ENCODE data around the gene ALDOB. TPM values are rescaled to one million over a fixed set of nuclear protein-coding genes. Genes with fewer than 3 reads are reported as not detected.

ALDOB gene
- total RNA-seq, 2 donors from 2014 or later = not detected

GRCh38 chr9:101415578-101415977, 20.0 kb downstream of the ALDOB start:
- Histone ChIP-seq H3K36me3 (peaks cover 3% of the 10 kb centered on the region), H3K9me3 (peaks cover 66% of the 10 kb centered on the region), H3K27ac (no peak overlapping the region), H3K4me1 (ENCODE audit: control insufficient read depth in 1 of 2, low read depth in 2 of 2) (no peaks in the 10 kb centered on the region), H3K4me3 (no peak overlapping the region), H3K27me3 (replicated peaks; ENCODE audit: insufficient read depth) (no peaks in the 10 kb centered on the region)
- TF ChIP-seq CTCF (IDR thresholded peaks at IDR 0.05) = no peak
- DNase-seq (ENCODE audit: low spot score) (no peak), ATAC-seq (ENCODE audit: insufficient number of reproducible peaks, low FRiP score, low read depth) (no peak)

- Histone ChIP-seq H3K4me3 (no peak overlapping the region), H3K4me1 (ENCODE audit: control insufficient read depth in 1 of 2, low read depth in 2 of 2) (no peaks in the 10 kb centered on the region), H3K9me3 (peaks cover 73% of the 10 kb centered on the region), H3K27ac (no peak overlapping the region), H3K36me3 (peaks cover 3% of the 10 kb centered on the region), H3K27me3 (replicated peaks; ENCODE audit: insufficient read depth) (no peaks in the 10 kb centered on the region)
- ATAC-seq (ENCODE audit: insufficient number of reproducible peaks, low FRiP score, low read depth) (no peak), DNase-seq (ENCODE audit: low spot score) (no peak)
- no peak for TF ChIP-seq CTCF (IDR thresholded peaks at IDR 0.05)
Observed at GRCh38 chr9:101414839-101415238, 20.7 kb downstream of the ALDOB start.

GRCh38 chr9:101409079-101409477, 26.5 kb downstream of the ALDOB start:
- ATAC-seq (ENCODE audit: insufficient number of reproducible peaks, low FRiP score, low read depth) (no peak), DNase-seq (ENCODE audit: low spot score) (no peak)
- Histone ChIP-seq H3K4me1 (ENCODE audit: control insufficient read depth in 1 of 2, low read depth in 2 of 2) (no peaks in the 10 kb centered on the region), H3K9me3 (peaks cover 96% of the 10 kb centered on the region), H3K27me3 (replicated peaks; ENCODE audit: insufficient read depth) (no peaks in the 10 kb centered on the region), H3K36me3 (peaks cover 53% of the 10 kb centered on the region), H3K4me3 (peak overlapping the region; percentile 30), H3K27ac (no peak overlapping the region)
- no peak for TF ChIP-seq CTCF (IDR thresholded peaks at IDR 0.05)

- Histone ChIP-seq H3K9me3 (peaks cover 96% of the 10 kb centered on the region), H3K27me3 (replicated peaks; ENCODE audit: insufficient read depth) (no peaks in the 10 kb centered on the region), H3K36me3 (peaks cover 59% of the 10 kb centered on the region), H3K27ac (no peak overlapping the region), H3K4me1 (ENCODE audit: control insufficient read depth in 1 of 2, low read depth in 2 of 2) (no peaks in the 10 kb centered on the region), H3K4me3 (peak overlapping the region; percentile 30)
- no peak for ATAC-seq (ENCODE audit: insufficient number of reproducible peaks, low FRiP score, low read depth)
- no peak for DNase-seq (ENCODE audit: low spot score)
- TF ChIP-seq CTCF (IDR thresholded peaks at IDR 0.05) = no peak
Observed at GRCh38 chr9:101408374-101409078, 27.0 kb downstream of the ALDOB start.

- peaks cover 47% of the 10 kb centered on the region for H3K9me3 ChIP-seq
- H3K27me3 ChIP-seq (replicated peaks; ENCODE audit: insufficient read depth) = no peaks in the 10 kb centered on the region
- H3K27ac ChIP-seq = no peak overlapping the region
- ATAC-seq (ENCODE audit: insufficient number of reproducible peaks, low FRiP score, low read depth) (no peak), DNase-seq (ENCODE audit: low spot score) (no peak)
- no peak for TF ChIP-seq CTCF (IDR thresholded peaks at IDR 0.05)
- peaks cover 4 to 23% of the 10 kb centered on the region in 2 donors for H3K4me1 ChIP-seq (ENCODE audit: control insufficient read depth in 1 of 2, low read depth in 2 of 2)
- no peak overlapping the region for H3K4me3 ChIP-seq
- H3K36me3 ChIP-seq = peaks cover 76% of the 10 kb centered on the region
Observed at GRCh38 chr9:101403516-101404285, 31.9 kb downstream of the ALDOB start.

All from thoracic aorta (tissue), 2 donors.